GM12878 (cell line): ENCODE results near the gene CACNA1G. TPM values are rescaled to one million over a fixed set of nuclear protein-coding genes. Genes with fewer than 3 reads are reported as not detected.

Experiments used
- ATAC-seq: fragments of 200-7000 bp; cut with Tn5 transposase; 3 replicates; pipeline ENCODE4 v1.9.1; 2020; ENCODE audit warnings: mild to moderate bottlenecking, moderate library complexity
- BruUV-seq: library from RNA; stranded (reverse); fragments of 400-500 nt; replicated peaks from 2 replicates; lab custom pipeline; 2021; lab: Mats Ljungman, UMichigan
- CTCF ChIA-PET: fragments of 300-600 bp; sonication (Branson Sonifier 250); formaldehyde crosslinking; extraction: SDS; loops from one replicate; lab custom pipeline; 2021; ENCODE audit warnings: inconsistent platforms; lab: Yijun Ruan, JAX
- POLR2A ChIA-PET: fragments of 350-600 bp; formaldehyde crosslinking; extraction: SDS; loops from one replicate; lab custom pipeline; 2021; ENCODE audit warnings: inconsistent platforms; lab: Charles Lee
- RAD21 ChIA-PET: fragments of 300-600 bp; sonication (Branson Sonifier 250); formaldehyde crosslinking; loops from one replicate; lab custom pipeline; 2023; ENCODE audit warnings: antibody characterized with exemption; ENCODE audit not compliant: unreplicated experiment; lab: Charles Lee
- SMC1A ChIA-PET: fragments of 300-600 bp; sonication (Branson Sonifier 250); formaldehyde crosslinking; loops from one replicate; lab custom pipeline; 2023; ENCODE audit not compliant: unreplicated experiment, uncharacterized antibody; lab: Charles Lee
- DNase-seq: peaks from one replicate; pipeline ENCODE4 v3.0.0-alpha.2; 2011; ENCODE audit warnings: low read depth, low spot score
- FAIRE-seq: peaks from 3 replicates; lab custom pipeline; 2011; peaks lifted over from hg19 to GRCh38; lab: Jason Lieb, UNC
- H2AFZ ChIP-seq: 2 replicates; pipeline ENCODE4 v1.6.0; 2011; ENCODE audit warnings: low read depth, low read length, control low read depth; ENCODE audit not compliant: control insufficient read depth
- H3K27ac ChIP-seq: 2 replicates; pipeline ENCODE4 v1.5.1; 2011; ENCODE audit warnings: control low read depth; ENCODE audit not compliant: control insufficient read depth, insufficient read depth
- H3K27me3 ChIP-seq, 2 experiments: replicated peaks in 1 of 2; 2 replicates each; pipeline versions ENCODE4 v1.6.0 to v1.6.1; 2011; ENCODE audit warnings: low read length in 1 of 2; ENCODE audit not compliant: control insufficient read depth in 2 of 2, insufficient read depth in 2 of 2
- H3K36me3 ChIP-seq, 2 experiments: 2 replicates each; pipeline ENCODE4 v1.5.1; 2011; ENCODE audit warnings: low read length in 1 of 2; ENCODE audit not compliant: control insufficient read depth in 2 of 2, insufficient read depth in 2 of 2
- H3K4me1 ChIP-seq: 2 replicates; pipeline ENCODE4 v1.6.1; 2011; ENCODE audit warnings: mild to moderate bottlenecking, low read length, moderate library complexity, mixed read lengths; ENCODE audit not compliant: control insufficient read depth, insufficient read depth
- H3K4me2 ChIP-seq: 2 replicates; pipeline ENCODE4 v1.6.0; 2011; ENCODE audit warnings: control low read depth; ENCODE audit not compliant: control insufficient read depth, insufficient read depth
- H3K4me3 ChIP-seq: fragments of 200-600 bp; sonication (generic); 2 replicates; pipeline ENCODE4 v1.5.1; 2016
- H3K79me2 ChIP-seq: 2 replicates; pipeline ENCODE4 v1.6.0; 2011; ENCODE audit warnings: low read length; ENCODE audit not compliant: control insufficient read depth, insufficient read depth
- H3K9ac ChIP-seq: 2 replicates; pipeline ENCODE4 v1.8.0; 2011; ENCODE audit warnings: low read length, control low read depth, mixed read lengths; ENCODE audit not compliant: control insufficient read depth, insufficient read depth
- H3K9me3 ChIP-seq: replicated peaks from 3 replicates; pipeline ENCODE4 v1.5.1; 2011; ENCODE audit warnings: mild to moderate bottlenecking, low read length; ENCODE audit not compliant: control insufficient read depth, insufficient read depth
- H4K20me1 ChIP-seq: 2 replicates; pipeline ENCODE4 v1.6.0; 2011; ENCODE audit not compliant: control insufficient read depth, insufficient read depth
- ESRRA ChIP-seq: IDR thresholded peaks from 2 replicates; pipeline ENCODE4 v1.6.1; 2012; ENCODE audit warnings: mild to moderate bottlenecking, low read length, improper control_type of control experiment
- EZH2 ChIP-seq: IDR thresholded peaks from 2 replicates; pipeline ENCODE4 v1.6.1; 2012; ENCODE audit warnings: low read depth, mild to moderate bottlenecking, control low read depth, inconsistent platforms, low read length, borderline replicate concordance; ENCODE audit not compliant: control insufficient read depth
- FOXM1 ChIP-seq: IDR thresholded peaks from 2 replicates; pipeline ENCODE4 v1.6.1; 2012; ENCODE audit warnings: low read depth, mild to moderate bottlenecking, inconsistent platforms, low read length, moderate library complexity
- JUNB ChIP-seq: IDR thresholded peaks from 2 replicates; pipeline ENCODE4 v1.6.1; 2016; ENCODE audit warnings: antibody characterized with exemption, mild to moderate bottlenecking
- MTA3 ChIP-seq: IDR thresholded peaks from 2 replicates; pipeline ENCODE4 v1.6.1; 2012; ENCODE audit warnings: low read length, inconsistent platforms, borderline replicate concordance
- NBN ChIP-seq: fragments of 450-650 bp; IDR thresholded peaks from 2 replicates; pipeline ENCODE4 v1.6.1; 2016
- NR2C2 ChIP-seq: IDR thresholded peaks from 2 replicates; pipeline ENCODE4 v1.6.1; 2011; ENCODE audit warnings: borderline replicate concordance, low read depth; ENCODE audit not compliant: control insufficient read depth, insufficient read length
- REST ChIP-seq: IDR thresholded peaks from 2 replicates; pipeline ENCODE4 v1.6.1; 2012; ENCODE audit warnings: mild to moderate bottlenecking, low read depth, low read length
- SREBF1 ChIP-seq: IDR thresholded peaks from 2 replicates; pipeline ENCODE4 v1.6.1; 2012; ENCODE audit warnings: mild to moderate bottlenecking, low read length
- SUZ12 ChIP-seq: fragments of 200-600 bp; sonication (generic); IDR thresholded peaks from one replicate; pipeline ENCODE4 v1.6.1; 2018; ENCODE audit warnings: antibody characterized with exemption, mild to moderate bottlenecking; ENCODE audit not compliant: unreplicated experiment
- ZBTB4 ChIP-seq: fragments of 450-650 bp; formaldehyde crosslinking; IDR thresholded peaks from 2 replicates; pipeline ENCODE4 v1.4.0; 2022; ENCODE audit warnings: mild to moderate bottlenecking, moderate library complexity
- ZNF687 ChIP-seq: fragments of 450-650 bp; IDR thresholded peaks from 2 replicates; pipeline ENCODE4 v1.6.1; 2017; ENCODE audit warnings: mild to moderate bottlenecking, moderate library complexity
- WGBS: methylation state at CpG from one replicate; pipeline ENCODE4 v1.1.6; 2016; ENCODE audit warnings: low lambda C conversion rate; ENCODE audit not compliant: insufficient replicate concordance, insufficient coverage; ENCODE audit errors: missing lambda C conversion rate; 5-methylcytosine and 5-hydroxymethylcytosine counted together
- in situ Hi-C: fragments of 300-500 bp; cut with MboI; formaldehyde crosslinking; loops from 9 replicates; pipeline ENCODE4 v1.14.3; 2018; ENCODE audit warnings: mixed read lengths
- intact Hi-C: fragments of 100-400 bp; cut with micrococcal nuclease; formaldehyde crosslinking; loops from one replicate; pipeline ENCODE4 v1.14.2; 2022; ENCODE audit not compliant: unreplicated experiment
- polyA plus RNA-seq, 11 experiments: library from polyadenylated mRNA; depleted of rRNA in 4 of 11; unstranded in 6 of 11; stranded (reverse) in 5 of 11; fragments of >200 nt; fragmentation: Nextera tagmentation in 4 of 11; fragmentation: Illumina TruSeq in 1 of 11; extraction: Ambion mirVana in 4 of 11; extraction: Trizol in 1 of 11; gene quantifications; 1 replicate in 1 of 11; 2 replicates in 10 of 11; pipeline versions ENCODE4 v1.2.1 to v1.2.3, GENCODE V29; 2011 to 2016; ENCODE audit warnings: inconsistent platforms in 2 of 11, missing spikeins in 2 of 11, low read depth in 1 of 11
- total RNA-seq, 4 experiments: library from RNA; depleted of rRNA in 3 of 4; stranded (reverse); fragments of >200 nt in 3 of 4; fragmentation: Illumina TruSeq in 1 of 4; extraction: Trizol in 1 of 4; gene quantifications; 2 replicates each; pipeline versions ENCODE4 v1.2.1 to v1.2.3, GENCODE V29; 2013 to 2021

CACNA1G gene
- total and polyA plus RNA-seq, 10 of the 15 experiments (the other 5 are each of a cell fraction or from before 2014, with no cell fraction given): 0.03 to 0.15 TPM; not detected in 8

- H3K27ac ChIP-seq: no peak overlapping the region
- H3K36me3 ChIP-seq: no peaks in the 10 kb centered on the region
- POLR2A ChIA-PET: no interaction called here
- peaks cover 0 to 1% of the 10 kb centered on the region in 2 experiments; a peak in 2 of 4 replicates for H3K27me3 ChIP-seq
- RAD21 ChIA-PET: interaction anchor here (1.0 to 1.8 kb wide), 5 partner anchors 9 to 143 kb away, joined by 3 to 10 read pairs (median 3); partner anchors contain the start of gene CACNA1G
- FAIRE-seq (no peak), DNase-seq (no peak), ATAC-seq (no peak)
- CTCF ChIA-PET: interaction anchor here (0.6 to 17.1 kb wide), 14 partner anchors 10 to 221 kb away, joined by 3 to 211 read pairs (median 4); partner anchors contain the start of genes ABCC3 and SPATA20
- intact Hi-C loops: no loop called here
- WGBS: 51% methylated on average over 17 of the region's 17 CpGs
- H4K20me1 ChIP-seq: no peaks in the 10 kb centered on the region
- in situ Hi-C loops: loop anchor here (5.0 to 10.0 kb wide), 2 partner anchors 85 to 142 kb away; no protein-coding TSS in a partner anchor
- H3K79me2 ChIP-seq: no peaks in the 10 kb centered on the region
- H3K4me1 ChIP-seq: peaks cover 8% of the 10 kb centered on the region
- SMC1A ChIA-PET: interaction anchor here (0.8 to 6.8 kb wide), 8 partner anchors 9 to 203 kb away, joined by 3 to 90 read pairs (median 3); partner anchors contain the start of gene CACNA1G
- H3K4me3 ChIP-seq: no peak overlapping the region
- H3K9ac ChIP-seq: no peak overlapping the region
- BruUV-seq: no TSS peak
- H3K9me3 ChIP-seq: no peaks in the 10 kb centered on the region
- no peak overlapping the region for H2AFZ ChIP-seq
- no peak overlapping the region for H3K4me2 ChIP-seq
- TF ChIP-seq ESRRA (no peak), JUNB (no peak), MTA3 (no peak), ZBTB4 (CRISPR knock-in tag) (no peak), ZNF687 (no peak), NBN (no peak), EZH2 (no peak), FOXM1 (no peak), NR2C2 (no peak), SREBF1 (no peak), SUZ12 (no peak), REST (no peak)
Measured at GRCh38 chr17:50627036-50627781, 66.7 kb downstream of the CACNA1G start.
